SU-DHL-6 (cell line): ENCODE measurements around the gene TREX2.

Experiments used
- H2AFZ ChIP-seq: fragments of 200-600 bp; sonication (generic); 2 replicates; pipeline ENCODE4 v1.6.1; 2014; ENCODE audit warnings: low read depth, mild to moderate bottlenecking, moderate library complexity, mixed read lengths, antibody characterized with exemption, low read length; ENCODE audit not compliant: severe bottlenecking
- H3F3A ChIP-seq: fragments of 200-600 bp; shearing (Covaris generic); 2 replicates; pipeline ENCODE4 v1.6.0; 2016; ENCODE audit warnings: antibody characterized with exemption, mild to moderate bottlenecking; ENCODE audit not compliant: insufficient read depth
- H3K27ac ChIP-seq: fragments of 200-600 bp; sonication (generic); 2 replicates; pipeline ENCODE4 v1.5.1; 2016; ENCODE audit warnings: low read depth, mild to moderate bottlenecking, low read length, moderate library complexity, mixed read lengths
- H3K27me3 ChIP-seq: fragments of 200-600 bp; sonication (generic), shearing (Covaris generic); 2 replicates; pipeline ENCODE4 v1.6.0; 2014; ENCODE audit warnings: mild to moderate bottlenecking, low read length
- H3K36me3 ChIP-seq: fragments of 200-600 bp; sonication (generic); 2 replicates; pipeline ENCODE4 v1.6.1; 2014; ENCODE audit warnings: mild to moderate bottlenecking, low read length, mixed read lengths
- H3K4me2 ChIP-seq: fragments of 300-600, 200-600 bp; shearing (Covaris generic), sonication (generic); 2 replicates; pipeline ENCODE4 v1.6.0; 2014; ENCODE audit warnings: low read length, low read depth, mild to moderate bottlenecking; ENCODE audit not compliant: poor library complexity, severe bottlenecking
- H3K4me3 ChIP-seq: fragments of 200-600 bp; sonication (generic); 2 replicates; pipeline ENCODE4 v1.5.1; 2014; ENCODE audit warnings: antibody characterized with exemption, low read length, mild to moderate bottlenecking, mixed read lengths; ENCODE audit not compliant: insufficient read depth, poor library complexity, severe bottlenecking
- H3K79me2 ChIP-seq: fragments of 200-600 bp; sonication (generic); 2 replicates; pipeline ENCODE4 v1.6.1; 2014; ENCODE audit warnings: mild to moderate bottlenecking, low read length, moderate library complexity; ENCODE audit not compliant: insufficient read depth
- H3K9ac ChIP-seq: fragments of 200-600 bp; sonication (generic); 2 replicates; pipeline ENCODE4 v1.7.0; 2014; ENCODE audit warnings: mild to moderate bottlenecking, low read length
- H3K9me2 ChIP-seq: fragments of 200-600 bp; sonication (generic); replicated peaks from 2 replicates; pipeline ENCODE4 v1.6.1; 2014; ENCODE audit warnings: low read length; ENCODE audit not compliant: insufficient read depth
- H3K9me3 ChIP-seq: fragments of 200-600 bp; sonication (generic); 2 replicates; pipeline ENCODE4 v1.6.1; 2014; ENCODE audit warnings: low read length, mixed read lengths; ENCODE audit not compliant: insufficient read depth
- H4K20me1 ChIP-seq: fragments of 200-600 bp; sonication (generic); 2 replicates; pipeline ENCODE4 v1.6.1; 2014; ENCODE audit warnings: low read depth, mild to moderate bottlenecking, antibody characterized with exemption, low read length, moderate library complexity, mixed read lengths
- CTCF ChIP-seq: fragments of 200-600 bp; sonication (generic); IDR thresholded peaks from one replicate; pipeline ENCODE4 v1.5.1; 2017; ENCODE audit warnings: antibody characterized with exemption, mild to moderate bottlenecking, low read length, moderate library complexity; ENCODE audit not compliant: insufficient read depth, poor library complexity, severe bottlenecking
- EZH2phosphoT487 ChIP-seq: fragments of 200-600 bp; sonication (generic), shearing (Covaris generic); conservative IDR thresholded peaks from 2 replicates; pipeline ENCODE4 v1.6.1; 2018; ENCODE audit warnings: mild to moderate bottlenecking, antibody characterized with exemption, low read length, moderate library complexity, mixed read lengths

The TREX2 gene

GRCh38 chrX:153417637-153418036 lies 28.2 kb downstream of the TREX2 start:
- Histone ChIP-seq H3K4me2 (no peak overlapping the region), H4K20me1 (no peaks in the 10 kb centered on the region), H3K27ac (no peak overlapping the region)

GRCh38 chrX:153416781-153417450 lies 28.9 kb downstream of the TREX2 start:
- no peaks in the 10 kb centered on the region for H3K36me3 ChIP-seq
- no peak overlapping the region for H3K4me3 ChIP-seq
- H3K27me3 ChIP-seq, result no peaks in the 10 kb centered on the region
- no peak overlapping the region for H3K27ac ChIP-seq
- H2AFZ ChIP-seq, result no peak overlapping the region
- no peaks in the 10 kb centered on the region for H3K9me2 ChIP-seq
- H3K9me3 ChIP-seq, result no peaks in the 10 kb centered on the region
- no peaks in the 10 kb centered on the region for H3F3A ChIP-seq
- no peak overlapping the region for H3K4me2 ChIP-seq
- no peak overlapping the region for H3K9ac ChIP-seq
- TF ChIP-seq CTCF (no peak), EZH2phosphoT487 (no peak)
- H3K79me2 ChIP-seq, result no peaks in the 10 kb centered on the region
- no peaks in the 10 kb centered on the region for H4K20me1 ChIP-seq

More at GRCh38 chrX:153417637-153418036, 28.2 kb downstream of the TREX2 start:
- Histone ChIP-seq H3K9me3 (no peaks in the 10 kb centered on the region), H3K9me2 (no peaks in the 10 kb centered on the region), H3K27me3 (no peaks in the 10 kb centered on the region), H2AFZ (no peak overlapping the region), H3F3A (no peaks in the 10 kb centered on the region), H3K4me3 (no peak overlapping the region), H3K79me2 (no peaks in the 10 kb centered on the region), H3K9ac (no peak overlapping the region), H3K36me3 (no peaks in the 10 kb centered on the region)
- TF ChIP-seq CTCF, result no peak
- no peak for TF ChIP-seq EZH2phosphoT487

- H2AFZ ChIP-seq, result no peak overlapping the region
- no peaks in the 10 kb centered on the region for H3K36me3 ChIP-seq
- H3K79me2 ChIP-seq, result no peaks in the 10 kb centered on the region
- TF ChIP-seq EZH2phosphoT487 (no peak), CTCF (no peak)
- no peaks in the 10 kb centered on the region for H3F3A ChIP-seq
- H3K4me2 ChIP-seq, result no peak overlapping the region
- no peaks in the 10 kb centered on the region for H3K9me2 ChIP-seq
- H3K9me3 ChIP-seq, result no peaks in the 10 kb centered on the region
- H3K4me3 ChIP-seq, result no peak overlapping the region
- no peak overlapping the region for H3K9ac ChIP-seq
- H3K27ac ChIP-seq, result no peak overlapping the region
- H3K27me3 ChIP-seq, result no peaks in the 10 kb centered on the region
- H4K20me1 ChIP-seq, result no peaks in the 10 kb centered on the region
Measured at GRCh38 chrX:153414856-153415510, 30.9 kb downstream of the TREX2 start.
